Smooth muscle cell of trachea (primary cell): ENCODE results near the gene CHP2. TPM values are rescaled to one million over a fixed set of nuclear protein-coding genes. Genes with fewer than 3 reads are reported as not detected.

Experiments used
- total RNA-seq: library from RNA; depleted of rRNA; stranded (reverse); fragments of >200 nt; gene quantifications from 2 replicates; pipeline ENCODE4 v1.2.1, GENCODE V29; 2014

Gene CHP2
- not detected in 2 replicates for total RNA-seq

GRCh38 chr16:23754594-23755483 lies at the start of gene CHP2:
CHP2 (plus strand) TSS chr16:23755026; CDS start chr16:23755050, 24 bp downstream.

GRCh38 chr16:23712976-23713375 lies 41.9 kb upstream of the CHP2 start, which contains the start of gene ERN2:
ERN2 (minus strand) TSS chr16:23713222; CDS start chr16:23713187, 35 bp downstream.

Other genes with a start within 250 kb of the CHP2 start
- 38.4 and 39.0 TPM in 2 replicates for gene GGA2, start 244.5 kb upstream of the CHP2 start, total RNA-seq
- 38.3 and 48.5 TPM in 2 replicates for gene EARS2, start 197.7 kb upstream of the CHP2 start, total RNA-seq
- gene UBFD1, start 197.3 kb upstream of the CHP2 start, total RNA-seq: 71.0 and 152 TPM in 2 replicates
- gene NDUFAB1, start 158.7 kb upstream of the CHP2 start, total RNA-seq: 32.3 and 71.6 TPM in 2 replicates
- 7.0 and 8.4 TPM in 2 replicates for gene PALB2, start 113.7 kb upstream of the CHP2 start, total RNA-seq
- 50.3 and 99.3 TPM in 2 replicates for gene DCTN5, start 113.6 kb upstream of the CHP2 start, total RNA-seq
- 4.6 and 27.1 TPM in 2 replicates for gene PLK1, start 76.1 kb upstream of the CHP2 start, total RNA-seq
- gene ERN2, start 41.8 kb upstream of the CHP2 start, total RNA-seq: 0.15 and 0.33 TPM in 2 replicates
- under 0.01 TPM in 1 of 2 replicates, not detected in the other for gene PRKCB, start 81.0 kb downstream of the CHP2 start, total RNA-seq